ENCODE data around the gene MUC13. TPM values are rescaled to one million over a fixed set of nuclear protein-coding genes. Genes with fewer than 3 reads are reported as not detected.

MUC13 gene
- total RNA-seq (2014; rRNA removed) (0.04 TPM in 1 of 2 replicates, not detected in the other), Bru-seq, nascent RNA (percentile 26 among the genes with signal in this experiment), BruChase-seq, experiment 1, labeled RNA remaining after a 6-hour chase (percentile 31 among the genes with signal in this experiment), BruChase-seq, experiment 2, labeled RNA remaining after a 2-hour chase (percentile 17 among the genes with signal in this experiment)
- long read RNA-seq: 0 reads

GRCh38 chr3:124934577-124934976 lies at the start of gene MUC13:
MUC13 (minus strand) TSS chr3:124934751; CDS start chr3:124934712, 39 bp downstream.
- BruUV-seq (replicated peaks): no TSS peak

GRCh38 chr3:124982855-124983254 lies 48.3 kb upstream of the MUC13 start:
- TF ChIP-seq EZH2phosphoT487 (IDR thresholded peaks at IDR 0.05; ENCODE audit: borderline replicate concordance, low read length) (no peak), CTCF (conservative IDR thresholded peaks at IDR 0.05; ENCODE audit: low read depth, low read length) (no peak), EZH2 (IDR thresholded peaks at IDR 0.05; ENCODE audit: low read length, unreplicated experiment) (no peak)
- H3K27ac ChIP-seq (ENCODE audit: low read length): no peak overlapping the region
- POLR2A ChIA-PET (ENCODE audit: unreplicated experiment): no interaction called here
- H3K4me1 ChIP-seq (ENCODE audit: insufficient read depth, low read length): peaks cover 25% of the 10 kb centered on the region
- ATAC-seq (no peak), DNase-seq (no peak)
- intact Hi-C loops (cut with micrococcal nuclease): no loop called here
- no peaks in the 10 kb centered on the region for H3K9me2 ChIP-seq (replicated peaks; ENCODE audit: low read length)
- CTCF ChIA-PET: no interaction called here
- H3K4me2 ChIP-seq (ENCODE audit: low read length): no peak overlapping the region
- H3K27me3 ChIP-seq (ENCODE audit: low read length): no peaks in the 10 kb centered on the region
- no peaks in the 10 kb centered on the region for H3F3A ChIP-seq (ENCODE audit: low read length, unreplicated experiment)
- H3K9ac ChIP-seq (ENCODE audit: low read length): no peak overlapping the region
- no peaks in the 10 kb centered on the region for H3K79me2 ChIP-seq (ENCODE audit: low read length)
- H2AFZ ChIP-seq (ENCODE audit: low read length): no peak overlapping the region
- H3K9me3 ChIP-seq (ENCODE audit: low read length): no peaks in the 10 kb centered on the region
- no peaks in the 10 kb centered on the region for H4K20me1 ChIP-seq (ENCODE audit: low read length)
- H3K36me3 ChIP-seq (ENCODE audit: low read depth, low read length): no peaks in the 10 kb centered on the region
- no peak overlapping the region for H3K4me3 ChIP-seq (ENCODE audit: low read length)
- no TSS peak for BruUV-seq (replicated peaks)

More at GRCh38 chr3:124934577-124934976, at the start of gene MUC13:
- POLR2A ChIA-PET (ENCODE audit: unreplicated experiment): interaction anchor here (0.7 kb wide), 2 partner anchors 50 to 91 kb away, joined by 3 to 4 read pairs; no protein-coding TSS in a partner anchor
- intact Hi-C loops (cut with micrococcal nuclease): no loop called here
- TF ChIP-seq CTCF (conservative IDR thresholded peaks at IDR 0.05; ENCODE audit: low read depth, low read length) (no peak), EZH2 (IDR thresholded peaks at IDR 0.05; ENCODE audit: low read length, unreplicated experiment) (no peak), EZH2phosphoT487 (IDR thresholded peaks at IDR 0.05; ENCODE audit: borderline replicate concordance, low read length) (no peak)
- no peaks in the 10 kb centered on the region for H3K9me2 ChIP-seq (replicated peaks; ENCODE audit: low read length)
- peak within 1 kb of the TSS; percentile 11; the same call in 1 of the 2 replicates for H3K27ac ChIP-seq (ENCODE audit: low read length)
- no peaks in the 10 kb centered on the region for H3F3A ChIP-seq (ENCODE audit: low read length, unreplicated experiment)
- H3K9ac ChIP-seq (ENCODE audit: low read length): no peak within 1 kb of the TSS
- peaks cover 4% of the 10 kb centered on the region; the same call in 1 of the 2 replicates for H3K4me1 ChIP-seq (ENCODE audit: insufficient read depth, low read length)
- 0 out of 2 replicates have a peak within 1 kb of the TSS, but pooled peaks have one; percentile 0 for H3K4me2 ChIP-seq (ENCODE audit: low read length)
- DNase-seq: peak; percentile 36
- no peak for ATAC-seq
- 0 out of 2 replicates have a peak within 1 kb of the TSS, but pooled peaks have one; percentile 2 for H2AFZ ChIP-seq (ENCODE audit: low read length)
- H3K4me3 ChIP-seq (ENCODE audit: low read length): no peak within 1 kb of the TSS
- H3K9me3 ChIP-seq (ENCODE audit: low read length): no peaks in the 10 kb centered on the region
- no peaks in the 10 kb centered on the region for H3K27me3 ChIP-seq (ENCODE audit: low read length)
- CTCF ChIA-PET: no interaction called here
- no peaks in the 10 kb centered on the region for H3K36me3 ChIP-seq (ENCODE audit: low read depth, low read length)
- H4K20me1 ChIP-seq (ENCODE audit: low read length): no peaks in the 10 kb centered on the region
- no peaks in the 10 kb centered on the region for H3K79me2 ChIP-seq (ENCODE audit: low read length)

GRCh38 chr3:124981472-124981871 lies 46.9 kb upstream of the MUC13 start:
- no TSS peak for BruUV-seq (replicated peaks)
- intact Hi-C loops (cut with micrococcal nuclease): no loop called here
- no peak for ATAC-seq

More at GRCh38 chr3:124981472-124981871, 46.9 kb upstream of the MUC13 start:
- Histone ChIP-seq H3K4me3 (ENCODE audit: low read length) (no peak overlapping the region), H3K27ac (ENCODE audit: low read length) (no peak overlapping the region), H2AFZ (ENCODE audit: low read length) (no peak overlapping the region), H3K4me2 (ENCODE audit: low read length) (no peak overlapping the region), H4K20me1 (ENCODE audit: low read length) (no peaks in the 10 kb centered on the region), H3K27me3 (ENCODE audit: low read length) (no peaks in the 10 kb centered on the region), H3K9ac (ENCODE audit: low read length) (no peak overlapping the region), H3K4me1 (ENCODE audit: insufficient read depth, low read length) (peaks cover 19% of the 10 kb centered on the region), H3K36me3 (ENCODE audit: low read depth, low read length) (no peaks in the 10 kb centered on the region; the same call in 1 of the 2 replicates), H3K9me2 (replicated peaks; ENCODE audit: low read length) (no peaks in the 10 kb centered on the region), H3K79me2 (ENCODE audit: low read length) (no peaks in the 10 kb centered on the region), H3F3A (ENCODE audit: low read length, unreplicated experiment) (no peaks in the 10 kb centered on the region), H3K9me3 (ENCODE audit: low read length) (no peaks in the 10 kb centered on the region)
- no peak for TF ChIP-seq EZH2phosphoT487 (IDR thresholded peaks at IDR 0.05; ENCODE audit: borderline replicate concordance, low read length)
- TF ChIP-seq CTCF (conservative IDR thresholded peaks at IDR 0.05; ENCODE audit: low read depth, low read length): no peak
- TF ChIP-seq EZH2 (IDR thresholded peaks at IDR 0.05; ENCODE audit: low read length, unreplicated experiment): no peak
- POLR2A ChIA-PET (ENCODE audit: unreplicated experiment): no interaction called here
- no peak for DNase-seq
- CTCF ChIA-PET: no interaction called here

Data from PC-3 (cell line).